GM12878 (cell line): ENCODE results near the gene MAP3K4. TPM values are rescaled to one million over a fixed set of nuclear protein-coding genes. Genes with fewer than 3 reads are reported as not detected.

ENCODE experiments used
- ATAC-seq: fragments of 200-7000 bp; cut with Tn5 transposase; 3 replicates; pipeline ENCODE4 v1.9.1; 2020; ENCODE audit warnings: mild to moderate bottlenecking, moderate library complexity
- BruUV-seq: library from RNA; stranded (reverse); fragments of 400-500 nt; replicated peaks from 2 replicates; lab custom pipeline; 2021; lab: Mats Ljungman, UMichigan
- CTCF ChIA-PET: fragments of 300-600 bp; sonication (Branson Sonifier 250); formaldehyde crosslinking; extraction: SDS; loops from one replicate; lab custom pipeline; 2021; ENCODE audit warnings: inconsistent platforms; lab: Yijun Ruan, JAX
- POLR2A ChIA-PET: fragments of 350-600 bp; formaldehyde crosslinking; extraction: SDS; loops from one replicate; lab custom pipeline; 2021; ENCODE audit warnings: inconsistent platforms; lab: Charles Lee
- RAD21 ChIA-PET: fragments of 300-600 bp; sonication (Branson Sonifier 250); formaldehyde crosslinking; loops from one replicate; lab custom pipeline; 2023; ENCODE audit warnings: antibody characterized with exemption; ENCODE audit not compliant: unreplicated experiment; lab: Charles Lee
- SMC1A ChIA-PET: fragments of 300-600 bp; sonication (Branson Sonifier 250); formaldehyde crosslinking; loops from one replicate; lab custom pipeline; 2023; ENCODE audit not compliant: unreplicated experiment, uncharacterized antibody; lab: Charles Lee
- DNase-seq: peaks from one replicate; pipeline ENCODE4 v3.0.0-alpha.2; 2011; ENCODE audit warnings: low read depth, low spot score
- FAIRE-seq: peaks from 3 replicates; lab custom pipeline; 2011; peaks lifted over from hg19 to GRCh38; lab: Jason Lieb, UNC
- H2AFZ ChIP-seq: 2 replicates; pipeline ENCODE4 v1.6.0; 2011; ENCODE audit warnings: low read depth, low read length, control low read depth; ENCODE audit not compliant: control insufficient read depth
- H3K27ac ChIP-seq: 2 replicates; pipeline ENCODE4 v1.5.1; 2011; ENCODE audit warnings: control low read depth; ENCODE audit not compliant: control insufficient read depth, insufficient read depth
- H3K27me3 ChIP-seq, 2 experiments: replicated peaks in 1 of 2; 2 replicates each; pipeline versions ENCODE4 v1.6.0 to v1.6.1; 2011; ENCODE audit warnings: low read length in 1 of 2; ENCODE audit not compliant: control insufficient read depth in 2 of 2, insufficient read depth in 2 of 2
- H3K36me3 ChIP-seq, 2 experiments: 2 replicates each; pipeline ENCODE4 v1.5.1; 2011; ENCODE audit warnings: low read length in 1 of 2; ENCODE audit not compliant: control insufficient read depth in 2 of 2, insufficient read depth in 2 of 2
- H3K4me1 ChIP-seq: 2 replicates; pipeline ENCODE4 v1.6.1; 2011; ENCODE audit warnings: mild to moderate bottlenecking, low read length, moderate library complexity, mixed read lengths; ENCODE audit not compliant: control insufficient read depth, insufficient read depth
- H3K4me2 ChIP-seq: 2 replicates; pipeline ENCODE4 v1.6.0; 2011; ENCODE audit warnings: control low read depth; ENCODE audit not compliant: control insufficient read depth, insufficient read depth
- H3K4me3 ChIP-seq: fragments of 200-600 bp; sonication (generic); 2 replicates; pipeline ENCODE4 v1.5.1; 2016
- H3K79me2 ChIP-seq: 2 replicates; pipeline ENCODE4 v1.6.0; 2011; ENCODE audit warnings: low read length; ENCODE audit not compliant: control insufficient read depth, insufficient read depth
- H3K9ac ChIP-seq: 2 replicates; pipeline ENCODE4 v1.8.0; 2011; ENCODE audit warnings: low read length, control low read depth, mixed read lengths; ENCODE audit not compliant: control insufficient read depth, insufficient read depth
- H3K9me3 ChIP-seq: replicated peaks from 3 replicates; pipeline ENCODE4 v1.5.1; 2011; ENCODE audit warnings: mild to moderate bottlenecking, low read length; ENCODE audit not compliant: control insufficient read depth, insufficient read depth
- H4K20me1 ChIP-seq: 2 replicates; pipeline ENCODE4 v1.6.0; 2011; ENCODE audit not compliant: control insufficient read depth, insufficient read depth
- BHLHE40 ChIP-seq, 2 experiments: fragments of 450-650 bp in 1 of 2; IDR thresholded peaks; 2 replicates each; pipeline ENCODE4 v1.6.1; 2011 to 2017; ENCODE audit warnings: low read depth in 2 of 2, borderline replicate concordance in 1 of 2, improper control_type of control experiment in 1 of 2, low read length in 1 of 2, mild to moderate bottlenecking in 1 of 2
- BMI1 ChIP-seq: fragments of 450-650 bp; IDR thresholded peaks from 2 replicates; pipeline ENCODE4 v1.6.1; 2016; ENCODE audit warnings: mild to moderate bottlenecking, moderate library complexity, borderline replicate concordance
- CBX5 ChIP-seq: sonication (generic); IDR thresholded peaks from 2 replicates; pipeline ENCODE4 v1.6.1; 2016; ENCODE audit warnings: low read depth, moderate library complexity, mild to moderate bottlenecking, inconsistent platforms
- IKZF1 ChIP-seq: fragments of 450-650 bp; conservative IDR thresholded peaks from 2 replicates; pipeline ENCODE4 v1.6.1; 2017; ENCODE audit warnings: antibody characterized with exemption, mild to moderate bottlenecking
- MEF2A ChIP-seq: IDR thresholded peaks from 2 replicates; pipeline ENCODE4 v1.6.1; 2011; ENCODE audit warnings: low read depth, mild to moderate bottlenecking, low read length, moderate library complexity; ENCODE audit not compliant: insufficient read depth
- POLR2AphosphoS5 ChIP-seq: IDR thresholded peaks from 2 replicates; pipeline ENCODE4 v1.6.1; 2011; ENCODE audit warnings: mild to moderate bottlenecking, low read length, inconsistent platforms
- RAD51 ChIP-seq: fragments of 450-650 bp; IDR thresholded peaks from 2 replicates; pipeline ENCODE4 v1.6.1; 2016; ENCODE audit warnings: moderate library complexity, mild to moderate bottlenecking, inconsistent platforms
- TBL1XR1 ChIP-seq: IDR thresholded peaks from 2 replicates; pipeline ENCODE4 v1.6.1; 2012; ENCODE audit warnings: low read depth, low read length, improper control_type of control experiment
- ZBTB11 ChIP-seq: fragments of 450-650 bp; formaldehyde crosslinking; IDR thresholded peaks from 2 replicates; pipeline ENCODE4 v1.5.0; 2022; ENCODE audit warnings: mild to moderate bottlenecking, missing genetic modification characterization
- ZNF384 ChIP-seq: IDR thresholded peaks from 2 replicates; pipeline ENCODE4 v1.6.1; 2012; ENCODE audit warnings: low read depth, mild to moderate bottlenecking, low read length, improper control_type of control experiment, borderline replicate concordance
- WGBS: methylation state at CpG from one replicate; pipeline ENCODE4 v1.1.6; 2016; ENCODE audit warnings: low lambda C conversion rate; ENCODE audit not compliant: insufficient replicate concordance, insufficient coverage; ENCODE audit errors: missing lambda C conversion rate; 5-methylcytosine and 5-hydroxymethylcytosine counted together
- in situ Hi-C: fragments of 300-500 bp; cut with MboI; formaldehyde crosslinking; loops from 9 replicates; pipeline ENCODE4 v1.14.3; 2018; ENCODE audit warnings: mixed read lengths
- intact Hi-C: fragments of 100-400 bp; cut with micrococcal nuclease; formaldehyde crosslinking; loops from one replicate; pipeline ENCODE4 v1.14.2; 2022; ENCODE audit not compliant: unreplicated experiment
- polyA plus RNA-seq, 11 experiments: library from polyadenylated mRNA; depleted of rRNA in 4 of 11; unstranded in 6 of 11; stranded (reverse) in 5 of 11; fragments of >200 nt; fragmentation: Nextera tagmentation in 4 of 11; fragmentation: Illumina TruSeq in 1 of 11; extraction: Ambion mirVana in 4 of 11; extraction: Trizol in 1 of 11; gene quantifications; 1 replicate in 1 of 11; 2 replicates in 10 of 11; pipeline versions ENCODE4 v1.2.1 to v1.2.3, GENCODE V29; 2011 to 2016; ENCODE audit warnings: inconsistent platforms in 2 of 11, missing spikeins in 2 of 11, low read depth in 1 of 11
- total RNA-seq, 4 experiments: library from RNA; depleted of rRNA in 3 of 4; stranded (reverse); fragments of >200 nt in 3 of 4; fragmentation: Illumina TruSeq in 1 of 4; extraction: Trizol in 1 of 4; gene quantifications; 2 replicates each; pipeline versions ENCODE4 v1.2.1 to v1.2.3, GENCODE V29; 2013 to 2021
- TF ChIP-seq, protein P1 (sequence below): IDR thresholded peaks from 2 replicates; pipeline ENCODE4 v1.6.1; 2012; ENCODE audit warnings: low read length, inconsistent platforms
- TF ChIP-seq, protein P2 (sequence below): IDR thresholded peaks from 2 replicates; pipeline ENCODE4 v1.6.1; 2012; ENCODE audit warnings: low read depth, low read length, improper control_type of control experiment
- TF ChIP-seq, protein P3 (sequence below): fragments of 450-650 bp; conservative IDR thresholded peaks from 2 replicates; pipeline ENCODE4 v1.6.1; 2017; ENCODE audit warnings: mild to moderate bottlenecking, moderate library complexity

MAP3K4 gene
- total and polyA plus RNA-seq, 10 of the 15 experiments (the other 5 are each of a cell fraction or from before 2014, with no cell fraction given) = 14.0 to 44.5 (median 23.1) TPM

GRCh38 chr6:161029195-161029809 is 37.7 kb downstream of the MAP3K4 start:
- intact Hi-C loops = loop anchor here (2.0 kb wide), 1 partner anchor 35 kb away; no protein-coding TSS in a partner anchor
- peak; percentile 88 for ATAC-seq
- Histone ChIP-seq H3K9ac (0 out of 2 replicates have a peak overlapping the region, but pooled peaks have one; percentile 15), H3K9me3 (no peaks in the 10 kb centered on the region; the same call in 2 of the 3 replicates), H2AFZ (no peak overlapping the region; the same call in 1 of the 2 replicates), H3K36me3 (peaks cover 0 to 2% of the 10 kb centered on the region in 2 experiments; a peak in 1 of 4 replicates), H3K79me2 (peaks cover 45% of the 10 kb centered on the region), H3K27ac (peak overlapping the region; percentile 80), H3K27me3 (no peaks in the 10 kb centered on the region), H4K20me1 (no peaks in the 10 kb centered on the region), H3K4me3 (peak overlapping the region; percentile 39; the same call in 1 of the 2 replicates), H3K4me1 (peaks cover 21% of the 10 kb centered on the region), H3K4me2 (peak overlapping the region; percentile 58)
- peak; percentile 76 for FAIRE-seq
- ChIA-PET SMC1A (interaction anchor here (0.7 to 4.5 kb wide), 18 partner anchors 8 to 342 kb away, joined by 3 to 39 read pairs (median 6); no protein-coding TSS in a partner anchor), POLR2A (interaction anchor here (1.0 to 1.4 kb wide), 5 partner anchors 9 to 39 kb away, joined by 3 to 4 read pairs (median 3); no protein-coding TSS in a partner anchor), RAD21 (interaction anchor here (0.7 to 3.8 kb wide), 11 partner anchors 8 to 68 kb away, joined by 3 to 24 read pairs (median 6); partner anchors contain the start of gene MAP3K4), CTCF (interaction anchor here (0.7 to 3.9 kb wide), 12 partner anchors 10 to 344 kb away, joined by 3 to 21 read pairs (median 5); no protein-coding TSS in a partner anchor)
- no TSS peak for BruUV-seq
- 5% methylated on average over 8 of the region's 8 CpGs for WGBS
- DNase-seq = peak; percentile 88
- in situ Hi-C loops = no loop called here
- TF ChIP-seq IKZF1 = peak; percentile 88
- TF ChIP-seq, protein P1, sequence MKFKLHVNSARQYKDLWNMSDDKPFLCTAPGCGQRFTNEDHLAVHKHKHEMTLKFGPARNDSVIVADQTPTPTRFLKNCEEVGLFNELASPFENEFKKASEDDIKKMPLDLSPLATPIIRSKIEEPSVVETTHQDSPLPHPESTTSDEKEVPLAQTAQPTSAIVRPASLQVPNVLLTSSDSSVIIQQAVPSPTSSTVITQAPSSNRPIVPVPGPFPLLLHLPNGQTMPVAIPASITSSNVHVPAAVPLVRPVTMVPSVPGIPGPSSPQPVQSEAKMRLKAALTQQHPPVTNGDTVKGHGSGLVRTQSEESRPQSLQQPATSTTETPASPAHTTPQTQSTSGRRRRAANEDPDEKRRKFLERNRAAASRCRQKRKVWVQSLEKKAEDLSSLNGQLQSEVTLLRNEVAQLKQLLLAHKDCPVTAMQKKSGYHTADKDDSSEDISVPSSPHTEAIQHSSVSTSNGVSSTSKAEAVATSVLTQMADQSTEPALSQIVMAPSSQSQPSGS = peak; percentile 89
- TF ChIP-seq, protein P2, sequence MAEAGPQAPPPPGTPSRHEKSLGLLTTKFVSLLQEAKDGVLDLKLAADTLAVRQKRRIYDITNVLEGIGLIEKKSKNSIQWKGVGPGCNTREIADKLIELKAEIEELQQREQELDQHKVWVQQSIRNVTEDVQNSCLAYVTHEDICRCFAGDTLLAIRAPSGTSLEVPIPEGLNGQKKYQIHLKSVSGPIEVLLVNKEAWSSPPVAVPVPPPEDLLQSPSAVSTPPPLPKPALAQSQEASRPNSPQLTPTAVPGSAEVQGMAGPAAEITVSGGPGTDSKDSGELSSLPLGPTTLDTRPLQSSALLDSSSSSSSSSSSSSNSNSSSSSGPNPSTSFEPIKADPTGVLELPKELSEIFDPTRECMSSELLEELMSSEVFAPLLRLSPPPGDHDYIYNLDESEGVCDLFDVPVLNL = no peak
- peak; percentile 37; the same call in 1 of the 2 replicates for TF ChIP-seq RAD51
- peak; percentile 85 to 86 for TF ChIP-seq BHLHE40 (IDR thresholded peaks at IDR 0.05; ENCODE audit: borderline replicate concordance in 1 of 2, low read depth in 2 of 2, low read length in 1 of 2)
- TF ChIP-seq BMI1 = peak; percentile 70; the same call in 1 of the 2 replicates
- TF ChIP-seq, protein P3, sequence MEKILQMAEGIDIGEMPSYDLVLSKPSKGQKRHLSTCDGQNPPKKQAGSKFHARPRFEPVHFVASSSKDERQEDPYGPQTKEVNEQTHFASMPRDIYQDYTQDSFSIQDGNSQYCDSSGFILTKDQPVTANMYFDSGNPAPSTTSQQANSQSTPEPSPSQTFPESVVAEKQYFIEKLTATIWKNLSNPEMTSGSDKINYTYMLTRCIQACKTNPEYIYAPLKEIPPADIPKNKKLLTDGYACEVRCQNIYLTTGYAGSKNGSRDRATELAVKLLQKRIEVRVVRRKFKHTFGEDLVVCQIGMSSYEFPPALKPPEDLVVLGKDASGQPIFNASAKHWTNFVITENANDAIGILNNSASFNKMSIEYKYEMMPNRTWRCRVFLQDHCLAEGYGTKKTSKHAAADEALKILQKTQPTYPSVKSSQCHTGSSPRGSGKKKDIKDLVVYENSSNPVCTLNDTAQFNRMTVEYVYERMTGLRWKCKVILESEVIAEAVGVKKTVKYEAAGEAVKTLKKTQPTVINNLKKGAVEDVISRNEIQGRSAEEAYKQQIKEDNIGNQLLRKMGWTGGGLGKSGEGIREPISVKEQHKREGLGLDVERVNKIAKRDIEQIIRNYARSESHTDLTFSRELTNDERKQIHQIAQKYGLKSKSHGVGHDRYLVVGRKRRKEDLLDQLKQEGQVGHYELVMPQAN = no peak
- TF ChIP-seq MEF2A = peak; percentile 98
- 0 out of 2 replicates have a peak, but pooled peaks have one; percentile 24 for TF ChIP-seq CBX5
- TF ChIP-seq ZNF384 = 0 out of 2 replicates have a peak, but pooled peaks have one; percentile 34
- no peak for TF ChIP-seq ZBTB11 (CRISPR knock-in tag)
- TF ChIP-seq POLR2AphosphoS5 = peak; percentile 54; the same call in 1 of the 2 replicates
- peak; percentile 61; the same call in 1 of the 2 replicates for TF ChIP-seq TBL1XR1
